Smooth muscle cell (in vitro differentiated cells): Measurements from ENCODE around the gene ANO10. TPM values are rescaled to one million over a fixed set of nuclear protein-coding genes. Genes with fewer than 3 reads are reported as not detected.

Experiments used
- DNase-seq: peaks from one replicate; lab custom pipeline; 2025; ENCODE audit not compliant: unreplicated experiment; lab: John Stamatoyannopoulos, UW
- H2AFZ ChIP-seq: fragments of 200-600 bp; sonication (generic); 2 replicates; pipeline ENCODE4 v1.6.0; 2016; ENCODE audit warnings: antibody characterized with exemption, low read depth, mild to moderate bottlenecking
- H3F3A ChIP-seq: fragments of 200-600 bp; sonication (generic); 2 replicates; pipeline ENCODE4 v1.6.0; 2017; ENCODE audit warnings: antibody characterized with exemption, low read depth
- H3K27ac ChIP-seq: fragments of 200-600 bp; sonication (generic); 2 replicates; pipeline ENCODE4 v1.5.1; 2016; ENCODE audit warnings: low read depth, mild to moderate bottlenecking
- H3K27me3 ChIP-seq: fragments of 200-600 bp; sonication (generic); 2 replicates; pipeline ENCODE4 v1.6.1; 2016; ENCODE audit warnings: low read depth, mild to moderate bottlenecking
- H3K36me3 ChIP-seq: fragments of 200-600 bp; sonication (generic); 2 replicates; pipeline ENCODE4 v1.5.1; 2016; ENCODE audit warnings: low read depth
- H3K4me1 ChIP-seq: fragments of 200-600 bp; sonication (generic); 2 replicates; pipeline ENCODE4 v1.5.1; 2016; ENCODE audit warnings: low read depth
- H3K4me2 ChIP-seq: fragments of 200-600 bp; sonication (generic); 2 replicates; pipeline ENCODE4 v1.6.0; 2016; ENCODE audit warnings: mild to moderate bottlenecking
- H3K4me3 ChIP-seq: fragments of 200-600 bp; sonication (generic); 2 replicates; pipeline ENCODE4 v1.5.1; 2016; ENCODE audit warnings: mild to moderate bottlenecking
- H3K79me2 ChIP-seq: fragments of 200-600 bp; sonication (generic); 2 replicates; pipeline ENCODE4 v1.6.0; 2016; ENCODE audit warnings: low read depth, mild to moderate bottlenecking
- H3K9ac ChIP-seq: fragments of 200-600 bp; sonication (generic); 2 replicates; pipeline ENCODE4 v1.6.0; 2016; ENCODE audit warnings: low read depth
- H3K9me3 ChIP-seq: fragments of 200-600 bp; sonication (generic); replicated peaks from 2 replicates; pipeline ENCODE4 v1.5.1; 2016; ENCODE audit warnings: low read depth
- H4K20me1 ChIP-seq: fragments of 200-600 bp; sonication (generic); 2 replicates; pipeline ENCODE4 v1.6.0; 2016; ENCODE audit warnings: low read depth
- CTCF ChIP-seq: fragments of 200-600 bp; sonication (generic); IDR thresholded peaks from 2 replicates; pipeline ENCODE4 v1.5.1; 2017; ENCODE audit warnings: borderline replicate concordance, mild to moderate bottlenecking, antibody characterized with exemption; ENCODE audit not compliant: insufficient read depth, poor library complexity, severe bottlenecking
- WGBS: methylation state at CpG from one replicate; pipeline ENCODE4 v1.1.7; 2016; ENCODE audit warnings: low lambda C conversion rate; 5-methylcytosine and 5-hydroxymethylcytosine counted together
- polyA plus RNA-seq: library from polyadenylated mRNA; unstranded; fragments of >200 nt; fragmentation: Nextera tagmentation; extraction: Ambion mirVana; gene quantifications from 2 replicates; pipeline ENCODE4 v1.2.1, GENCODE V29; 2016
- total RNA-seq: library from RNA; depleted of rRNA; stranded (reverse); fragments of >200 nt; gene quantifications from 2 replicates; pipeline ENCODE4 v1.2.3, GENCODE V29; 2014

The ANO10 gene
- total and polyA plus RNA-seq, 2 experiments from 2014 or later: 19.2 to 25.3 TPM

GRCh38 chr3:43365601-43366305 is 256.1 kb downstream of the ANO10 start:
- no peak overlapping the region for H2AFZ ChIP-seq
- TF ChIP-seq CTCF: no peak

GRCh38 chr3:43364926-43365325 is 256.9 kb downstream of the ANO10 start:
- 97% methylated on average over 14 of the region's 14 CpGs for WGBS
- Histone ChIP-seq H3K27me3 (no peaks in the 10 kb centered on the region), H3K36me3 (no peaks in the 10 kb centered on the region), H3F3A (no peaks in the 10 kb centered on the region), H3K9me3 (no peaks in the 10 kb centered on the region), H3K79me2 (no peaks in the 10 kb centered on the region), H3K4me1 (no peaks in the 10 kb centered on the region), H3K4me2 (no peak overlapping the region), H2AFZ (no peak overlapping the region), H3K27ac (no peak overlapping the region), H3K4me3 (no peak overlapping the region), H3K9ac (no peak overlapping the region), H4K20me1 (no peaks in the 10 kb centered on the region)
- DNase-seq: no peak
- no peak for TF ChIP-seq CTCF

More at GRCh38 chr3:43365601-43366305, 256.1 kb downstream of the ANO10 start:
- no peak overlapping the region for H3K27ac ChIP-seq
- H3K4me3 ChIP-seq: no peak overlapping the region
- H4K20me1 ChIP-seq: no peaks in the 10 kb centered on the region
- DNase-seq: no peak
- H3K9ac ChIP-seq: no peak overlapping the region
- no peaks in the 10 kb centered on the region for H3K36me3 ChIP-seq
- no peaks in the 10 kb centered on the region for H3K79me2 ChIP-seq
- H3K4me1 ChIP-seq: no peaks in the 10 kb centered on the region
- no peak overlapping the region for H3K4me2 ChIP-seq
- H3F3A ChIP-seq: no peaks in the 10 kb centered on the region
- 97% methylated on average over 12 of the region's 12 CpGs for WGBS
- H3K9me3 ChIP-seq: no peaks in the 10 kb centered on the region
- H3K27me3 ChIP-seq: no peaks in the 10 kb centered on the region

- H3K4me2 ChIP-seq: no peak overlapping the region
These were observed 257.3 kb downstream of the ANO10 start for GRCh38 chr3:43364494-43364893.

More at GRCh38 chr3:43364494-43364893, 257.3 kb downstream of the ANO10 start:
- H3K79me2 ChIP-seq: no peaks in the 10 kb centered on the region
- H4K20me1 ChIP-seq: no peaks in the 10 kb centered on the region
- H3K36me3 ChIP-seq: no peaks in the 10 kb centered on the region
- H3K9me3 ChIP-seq: no peaks in the 10 kb centered on the region
- WGBS: 98% methylated on average over 7 of the region's 14 CpGs
- H2AFZ ChIP-seq: no peak overlapping the region
- H3K27ac ChIP-seq: no peak overlapping the region
- H3K4me3 ChIP-seq: no peak overlapping the region
- H3K9ac ChIP-seq: no peak overlapping the region
- no peak for DNase-seq
- no peaks in the 10 kb centered on the region for H3K27me3 ChIP-seq
- TF ChIP-seq CTCF: no peak
- H3F3A ChIP-seq: no peaks in the 10 kb centered on the region
- H3K4me1 ChIP-seq: no peaks in the 10 kb centered on the region
